Activated CD8-positive, alpha-beta memory T cell treated with anti-CD3 and anti-CD28 coated beads, Interleukin-2, amount 50 U/mL, for 24 hours (primary cell): ENCODE measurements around the gene SNX13.

Source experiments
- DNase-seq: peaks from one replicate; pipeline ENCODE4 v3.0.0-alpha.2; 2020; ENCODE audit errors: extremely low read depth

SNX13 gene

GRCh38 chr7:17774716-17775288 lies 165.5 kb downstream of the SNX13 start:
- DNase-seq: no peak

DNA sequence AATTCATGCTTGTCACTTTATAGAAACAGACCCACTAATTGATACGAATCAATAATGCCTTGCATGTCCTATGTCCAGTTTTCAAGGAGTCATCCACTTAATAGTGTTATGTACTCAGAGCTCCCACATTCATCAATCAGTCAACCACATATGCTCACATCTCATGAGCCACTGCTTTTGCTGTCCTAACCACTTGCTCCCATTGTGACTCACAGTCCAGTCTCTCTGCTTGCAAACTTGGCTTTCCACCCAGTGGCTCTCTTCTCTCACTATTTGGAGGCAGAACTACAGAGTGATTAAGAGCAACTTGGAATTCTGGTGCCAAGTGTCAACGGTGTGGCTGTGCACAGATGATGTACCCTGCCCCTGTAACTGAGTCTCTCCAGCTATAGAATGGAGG lies 166.0 kb downstream of the SNX13 start:
- no peak for DNase-seq

DNA sequence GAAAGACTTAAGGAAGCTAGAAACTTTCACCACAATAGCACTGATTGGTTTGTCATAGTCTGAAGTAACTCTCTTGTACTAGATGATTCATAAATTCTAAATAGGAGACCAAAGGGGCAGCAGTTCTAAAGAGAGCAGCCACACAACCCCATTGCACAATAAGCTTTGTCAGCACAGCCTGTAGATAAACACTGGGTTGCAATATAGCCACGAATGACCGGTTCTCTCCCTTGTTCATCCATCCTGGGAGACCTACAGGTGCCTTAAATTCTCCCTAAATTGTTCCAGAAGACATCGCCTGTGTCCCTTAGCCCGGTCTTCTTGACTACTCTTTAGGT lies 167.0 kb downstream of the SNX13 start:
- no peak for DNase-seq

GRCh38 chr7:17772581-17773288 lies 167.6 kb downstream of the SNX13 start:
- no peak for DNase-seq

GRCh38 chr7:17771901-17772408 lies 168.3 kb downstream of the SNX13 start:
- DNase-seq: no peak

- no peak for DNase-seq
Observed at GRCh38 chr7:17770710-17771375, 169.5 kb downstream of the SNX13 start.

DNA sequence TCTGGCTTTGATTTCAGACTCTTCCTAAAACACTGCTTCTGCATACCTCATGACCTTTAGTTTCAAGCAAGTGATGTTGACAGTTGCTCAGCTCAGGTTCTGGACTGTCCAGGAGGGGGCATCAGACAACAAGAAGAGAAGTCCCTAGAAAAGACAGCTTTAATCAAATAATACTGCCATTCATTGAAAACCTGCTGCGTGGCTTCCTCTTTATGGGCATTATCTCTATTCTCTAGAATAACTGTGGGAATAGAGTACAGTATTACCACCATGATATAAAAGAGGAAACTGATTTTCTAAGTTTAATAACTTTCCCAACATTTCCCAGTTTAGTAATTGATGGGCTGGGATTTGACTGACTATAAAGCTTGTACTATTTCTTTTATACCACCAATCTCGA lies 170.4 kb downstream of the SNX13 start:
- DNase-seq: peak; percentile 6

DNA sequence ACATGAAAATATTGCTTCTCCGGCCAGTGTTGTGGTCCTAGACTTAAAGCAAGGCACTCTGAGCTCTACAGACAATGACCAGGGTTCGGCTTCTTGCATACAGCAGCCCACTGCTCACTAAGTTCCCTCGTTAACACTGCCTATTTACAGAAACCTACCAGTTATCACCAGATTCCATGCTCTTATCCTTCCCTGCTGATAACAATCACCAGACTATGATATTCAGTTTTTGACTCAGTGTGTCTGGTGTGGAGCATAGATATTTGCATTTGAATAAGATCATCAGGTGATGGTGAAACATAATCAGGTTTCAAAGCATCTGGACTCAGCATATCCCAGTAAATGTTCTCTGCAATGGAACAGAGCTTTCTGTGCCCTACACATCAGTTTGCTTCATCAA lies 182.3 kb downstream of the SNX13 start:
- DNase-seq: no peak

DNA sequence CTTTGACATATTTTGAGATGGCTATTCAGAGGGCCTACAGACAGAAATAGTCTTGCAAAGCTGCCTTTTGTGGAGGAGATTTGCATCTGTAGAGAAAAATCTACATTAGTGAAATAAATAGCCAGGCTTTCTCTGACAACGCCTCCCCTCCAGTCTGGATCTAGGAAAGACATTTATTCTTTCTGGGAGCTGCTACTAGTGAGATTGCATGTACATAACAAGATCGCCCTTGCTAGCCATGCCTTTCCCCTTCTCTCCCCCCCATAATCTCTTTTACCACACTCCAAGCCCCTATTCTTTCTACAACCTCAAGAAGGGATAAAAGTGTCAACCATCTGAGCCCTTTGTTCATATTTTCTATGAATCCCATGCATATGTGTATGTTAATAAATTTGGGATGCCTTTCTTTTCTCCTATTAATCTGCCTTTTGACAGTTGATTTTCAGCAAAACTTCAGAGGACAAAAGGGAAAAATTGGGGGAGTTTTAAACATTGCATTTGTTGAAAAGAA lies 194.2 kb downstream of the SNX13 start:
- no peak for DNase-seq

DNA sequence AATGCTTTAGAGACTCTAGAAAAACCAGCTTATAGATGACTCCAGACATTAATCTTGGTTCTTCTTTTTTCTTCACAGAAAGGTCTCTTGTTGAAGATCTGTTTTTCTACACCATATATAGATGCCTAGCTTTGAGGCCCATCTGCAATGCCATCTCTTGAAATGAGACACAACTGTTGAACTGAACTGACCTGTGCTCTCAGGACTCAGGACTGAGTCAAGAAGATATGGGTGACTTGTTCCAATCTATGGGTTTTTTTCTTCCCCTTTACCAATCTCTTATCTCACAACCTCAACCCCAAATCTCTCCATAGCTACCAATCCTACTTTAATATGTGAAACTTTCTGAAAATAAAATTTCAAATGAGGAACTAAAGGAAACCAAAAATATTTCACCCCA lies 194.7 kb downstream of the SNX13 start:
- no peak for DNase-seq

GRCh38 chr7:17743316-17743715 lies 197.0 kb downstream of the SNX13 start:
- DNase-seq: no peak

DNA sequence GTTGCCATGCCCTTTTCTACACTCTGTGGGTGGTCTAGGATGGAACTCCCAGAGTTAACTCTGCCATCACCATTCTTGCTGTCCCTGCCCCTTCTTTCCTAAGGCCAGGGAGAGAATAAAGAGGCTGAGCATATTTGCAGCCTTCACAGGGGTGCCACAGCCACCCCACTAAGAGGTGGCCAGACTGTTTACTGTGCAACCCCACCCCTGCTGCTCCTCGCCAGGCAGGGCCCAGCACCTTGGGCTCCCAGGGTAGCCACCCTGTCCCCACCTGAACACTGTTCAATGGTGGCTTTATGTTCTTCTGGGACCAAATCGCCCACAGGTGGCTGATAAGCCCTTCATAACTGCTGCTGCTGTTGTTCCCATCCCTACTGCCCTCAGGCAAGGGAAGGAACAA lies 198.9 kb downstream of the SNX13 start:
- DNase-seq: no peak
